GM12865 (cell line): Measurements from ENCODE around the gene MCC.

ENCODE experiments used
- DNase-seq: peaks from one replicate; pipeline ENCODE4 v3.0.0; 2010; ENCODE audit warnings: low read depth
- H3K4me3 ChIP-seq: 2 replicates; pipeline ENCODE4 v1.5.1; 2011; ENCODE audit warnings: mild to moderate bottlenecking, low read depth, low read length, control low read depth
- TF ChIP-seq, protein P1 (sequence below): IDR thresholded peaks from 2 replicates; pipeline ENCODE4 v1.5.1; 2011; ENCODE audit warnings: low read length, control low read depth, low read depth, inconsistent platforms; ENCODE audit not compliant: insufficient read depth; ENCODE audit errors: missing control alignments

Gene MCC

DNA sequence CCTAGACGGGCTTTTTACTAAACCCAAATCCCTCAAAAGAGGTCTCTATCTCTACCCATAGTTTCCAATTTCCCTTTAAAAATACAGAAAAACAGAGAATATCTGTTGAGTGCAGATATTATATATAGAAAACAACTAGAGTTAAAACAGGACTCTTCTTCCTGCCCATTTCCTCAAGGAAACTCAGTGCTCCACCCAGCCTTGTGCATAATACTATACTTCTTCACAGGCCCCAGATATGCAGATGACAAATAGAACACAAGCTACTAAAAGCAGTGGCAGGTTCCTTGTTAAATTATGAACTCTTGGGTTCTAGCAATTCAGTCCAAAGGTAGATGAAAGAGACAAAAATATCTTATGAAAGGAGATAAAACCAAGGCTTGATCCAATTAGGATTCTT, 253.7 kb downstream of the MCC start:
- TF ChIP-seq, protein P1, sequence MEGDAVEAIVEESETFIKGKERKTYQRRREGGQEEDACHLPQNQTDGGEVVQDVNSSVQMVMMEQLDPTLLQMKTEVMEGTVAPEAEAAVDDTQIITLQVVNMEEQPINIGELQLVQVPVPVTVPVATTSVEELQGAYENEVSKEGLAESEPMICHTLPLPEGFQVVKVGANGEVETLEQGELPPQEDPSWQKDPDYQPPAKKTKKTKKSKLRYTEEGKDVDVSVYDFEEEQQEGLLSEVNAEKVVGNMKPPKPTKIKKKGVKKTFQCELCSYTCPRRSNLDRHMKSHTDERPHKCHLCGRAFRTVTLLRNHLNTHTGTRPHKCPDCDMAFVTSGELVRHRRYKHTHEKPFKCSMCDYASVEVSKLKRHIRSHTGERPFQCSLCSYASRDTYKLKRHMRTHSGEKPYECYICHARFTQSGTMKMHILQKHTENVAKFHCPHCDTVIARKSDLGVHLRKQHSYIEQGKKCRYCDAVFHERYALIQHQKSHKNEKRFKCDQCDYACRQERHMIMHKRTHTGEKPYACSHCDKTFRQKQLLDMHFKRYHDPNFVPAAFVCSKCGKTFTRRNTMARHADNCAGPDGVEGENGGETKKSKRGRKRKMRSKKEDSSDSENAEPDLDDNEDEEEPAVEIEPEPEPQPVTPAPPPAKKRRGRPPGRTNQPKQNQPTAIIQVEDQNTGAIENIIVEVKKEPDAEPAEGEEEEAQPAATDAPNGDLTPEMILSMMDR, result no peak
- DNase-seq, result no peak
- H3K4me3 ChIP-seq, result no peak overlapping the region

DNA sequence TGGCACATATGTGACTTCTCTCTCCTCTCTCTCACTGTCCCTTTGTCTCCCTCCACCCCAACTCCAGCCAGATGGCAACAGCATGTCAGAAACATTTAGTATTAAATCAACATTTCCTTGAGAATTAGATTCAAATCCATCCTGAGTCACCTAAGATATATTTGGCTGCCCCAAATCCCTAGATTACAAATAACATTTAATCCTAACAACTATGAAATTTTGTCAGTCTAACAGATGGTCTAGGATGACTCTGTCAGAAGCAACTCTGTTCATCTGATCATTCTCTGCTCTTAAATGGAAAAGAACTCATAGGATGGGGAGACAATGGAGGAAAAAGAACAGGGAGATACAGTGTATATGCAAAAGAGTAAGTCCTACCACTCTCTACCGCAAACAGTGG, 254.6 kb downstream of the MCC start:
- no peak for DNase-seq
- no peak overlapping the region for H3K4me3 ChIP-seq
- TF ChIP-seq, protein P1, result no peak

DNA sequence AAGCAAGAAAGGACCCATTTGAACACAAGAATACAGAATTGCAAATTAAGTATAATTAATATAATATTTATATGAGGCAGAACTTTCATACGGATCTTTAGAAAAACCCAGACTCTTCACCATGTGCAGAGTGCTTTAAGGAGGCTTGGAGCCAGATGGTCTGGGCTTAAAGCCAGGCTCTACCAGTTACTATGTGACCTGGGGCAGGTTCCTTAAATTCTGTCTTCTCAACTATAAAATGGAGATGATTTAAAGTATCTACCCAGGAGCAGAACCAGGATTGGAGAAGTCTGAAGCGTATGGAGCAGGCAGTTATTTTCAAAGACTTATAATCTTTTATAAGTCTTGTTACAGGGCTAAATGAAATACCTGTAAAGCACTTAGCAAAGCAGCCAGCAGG, 255.6 kb downstream of the MCC start:
- TF ChIP-seq, protein P1, result no peak
- no peak overlapping the region for H3K4me3 ChIP-seq
- DNase-seq, result no peak

DNA sequence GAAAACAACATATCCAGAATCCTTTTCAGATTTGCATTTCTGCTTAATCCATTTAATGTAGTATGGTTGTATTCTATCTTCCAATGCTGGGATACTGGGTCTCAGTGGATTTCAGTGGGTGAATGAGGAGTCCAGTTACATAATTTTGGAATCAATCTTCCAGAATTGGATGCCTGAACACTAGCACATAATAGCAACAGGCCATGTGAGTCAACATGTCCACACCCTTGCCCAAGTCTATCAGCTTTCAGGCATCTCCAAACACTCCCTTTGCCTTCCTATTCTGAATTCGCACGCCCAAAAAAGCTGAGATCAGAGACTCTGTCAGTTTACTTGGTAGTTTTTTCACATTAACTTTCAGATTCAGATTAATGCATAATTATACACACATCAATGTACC, 256.0 kb downstream of the MCC start:
- TF ChIP-seq, protein P1, result no peak
- H3K4me3 ChIP-seq, result no peak overlapping the region
- DNase-seq, result no peak

DNA sequence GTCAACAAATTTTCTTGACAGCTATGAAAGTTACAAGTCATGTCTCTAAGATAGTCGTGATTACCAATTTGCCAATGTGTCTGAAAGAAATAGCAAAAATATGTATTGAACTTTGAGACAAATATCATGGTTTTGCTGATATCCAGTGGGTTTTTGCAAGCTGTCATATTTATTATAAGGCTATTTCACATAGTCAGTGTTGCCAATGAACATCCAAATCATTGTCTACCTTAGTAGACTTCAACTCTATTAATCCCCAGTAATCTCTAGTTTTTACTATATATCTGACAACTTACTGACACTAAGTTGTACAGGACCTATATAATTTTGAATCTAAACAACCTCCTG, 256.6 kb downstream of the MCC start:
- no peak overlapping the region for H3K4me3 ChIP-seq
- DNase-seq, result no peak
- TF ChIP-seq, protein P1, result no peak

DNA sequence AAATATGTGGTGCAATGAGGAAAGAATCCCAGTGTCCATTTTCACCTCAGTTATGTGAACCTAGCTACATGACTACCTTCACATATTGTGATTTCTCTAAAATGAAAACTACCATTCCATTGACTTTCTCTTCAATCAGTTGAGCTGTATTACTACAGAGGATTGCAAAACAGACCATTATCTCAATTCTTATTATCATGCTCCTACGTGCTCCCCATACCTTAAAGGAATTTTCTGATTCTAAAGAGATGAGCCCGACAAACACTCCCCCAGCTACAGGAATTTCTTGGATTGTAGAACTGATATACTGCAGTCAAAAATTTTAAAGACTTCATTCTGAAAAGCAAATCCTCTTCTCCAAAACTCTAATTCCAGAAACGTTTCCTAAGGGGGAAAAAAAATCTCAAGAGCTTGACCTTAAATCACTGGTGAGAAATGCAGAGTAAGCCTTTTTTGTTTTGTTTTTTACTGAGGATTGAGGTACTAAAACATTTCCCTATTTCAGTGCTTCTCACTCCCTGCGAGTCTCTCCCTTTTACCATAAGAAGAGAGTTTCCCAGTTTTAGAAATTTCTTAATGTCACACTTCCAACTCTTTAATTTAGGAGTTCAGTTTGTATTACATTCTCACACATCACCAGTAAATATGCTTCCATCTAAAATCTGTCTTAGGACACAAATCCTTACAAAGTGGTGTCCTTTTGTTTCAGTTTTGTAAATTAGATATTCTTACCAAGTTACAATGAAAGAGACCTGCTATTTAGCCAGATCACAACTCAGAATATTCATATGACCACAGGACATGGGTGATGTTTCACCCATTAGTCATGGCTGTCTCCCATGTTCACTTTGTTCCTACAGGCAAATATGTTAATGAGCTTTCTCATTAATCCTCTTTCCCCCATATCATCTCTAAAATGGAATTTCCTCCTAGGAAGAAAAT, 257.3 kb downstream of the MCC start:
- no peak for DNase-seq
- TF ChIP-seq, protein P1, result no peak
- H3K4me3 ChIP-seq, result no peak overlapping the region

DNA sequence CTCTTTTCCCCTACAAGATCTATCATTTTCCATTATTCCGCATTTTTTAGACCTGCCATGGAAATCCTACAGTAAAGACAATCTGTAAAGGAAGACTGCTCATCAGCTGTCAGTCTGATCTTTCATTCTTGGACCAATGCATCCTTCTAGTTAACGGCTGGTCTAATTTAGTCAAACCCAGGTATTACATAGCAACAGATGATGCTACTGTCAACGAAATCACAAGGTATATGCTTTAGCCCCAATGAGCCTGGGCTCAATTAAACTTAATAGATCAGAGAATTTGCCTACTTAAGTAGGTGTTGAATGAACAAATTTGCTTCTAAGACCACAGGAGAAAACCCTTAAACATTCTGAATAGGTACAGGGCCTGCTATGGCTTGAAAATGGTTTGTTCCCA, 260.5 kb downstream of the MCC start:
- DNase-seq, result no peak
- TF ChIP-seq, protein P1, result no peak
- H3K4me3 ChIP-seq, result no peak overlapping the region
